Stimulated activated CD4-positive, alpha-beta T cell treated with anti-CD3 and anti-CD28 coated beads, Interleukin-2, amount 100 ng/mL, for 48 hours (primary cell): ENCODE data around the gene SEC61B.
A peak's percentile ranks its signal among the peaks of the same experiment; 100 is the strongest.

ENCODE experiments used
- DNase-seq, 2 donors: peaks; one replicate each; pipeline ENCODE4 v3.0.0-alpha.2; 2020

SEC61B gene

DNA sequence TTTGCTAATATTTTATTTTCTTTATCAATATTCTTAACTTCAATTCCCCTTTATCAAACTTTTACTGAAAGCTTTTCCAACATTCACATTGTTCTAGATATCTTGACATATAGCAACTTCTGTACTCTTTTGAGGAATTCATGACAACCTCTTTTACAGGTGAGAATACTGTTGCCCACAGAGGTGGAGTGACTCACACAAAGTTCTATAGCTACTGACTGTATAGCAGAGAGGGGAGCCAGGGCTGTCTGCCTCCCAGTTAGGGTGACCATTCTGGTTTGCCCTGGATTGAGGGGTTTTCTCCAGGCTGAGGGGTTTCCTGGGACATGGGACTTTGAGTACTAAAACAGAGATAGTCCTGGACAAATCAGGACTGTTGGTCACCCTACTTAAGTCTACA, 16.2 kb downstream of the SEC61B start:
- no peak for DNase-seq

DNA sequence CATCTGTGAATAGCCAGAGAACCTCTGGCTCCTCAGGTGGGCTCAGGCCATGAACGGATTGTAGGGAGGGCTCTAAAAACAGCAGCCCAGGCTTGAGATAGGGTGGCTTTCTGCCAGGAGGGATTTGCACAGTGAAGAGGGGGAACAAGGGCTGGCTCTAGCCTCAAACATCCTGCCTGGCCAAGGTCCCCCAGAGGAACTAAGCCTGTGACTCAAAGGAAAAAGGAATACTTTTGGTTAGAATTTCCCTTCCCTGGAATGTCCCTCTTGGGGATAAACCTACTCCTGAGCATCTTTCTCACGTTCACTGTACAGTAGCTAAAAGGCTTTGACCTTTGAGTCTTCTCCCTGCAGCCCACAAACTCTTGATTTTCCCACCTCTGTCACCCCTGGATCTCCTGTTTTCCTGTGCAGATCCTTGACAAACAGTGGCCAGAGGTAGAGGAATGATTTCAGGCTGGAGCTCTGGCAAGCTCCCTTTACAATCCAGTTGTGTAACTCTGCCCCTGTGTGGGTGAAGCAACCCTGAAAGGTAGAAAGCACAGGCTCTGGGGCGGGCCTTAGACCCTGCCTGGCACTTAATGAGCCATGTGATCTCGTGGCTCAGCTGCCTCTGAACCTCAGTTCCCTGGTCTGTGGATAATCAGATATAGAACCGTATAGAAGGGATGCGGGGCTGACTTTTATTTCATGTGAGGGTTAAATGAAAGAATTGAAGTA, 17.4 kb downstream of the SEC61B start:
- no peak for DNase-seq

DNA sequence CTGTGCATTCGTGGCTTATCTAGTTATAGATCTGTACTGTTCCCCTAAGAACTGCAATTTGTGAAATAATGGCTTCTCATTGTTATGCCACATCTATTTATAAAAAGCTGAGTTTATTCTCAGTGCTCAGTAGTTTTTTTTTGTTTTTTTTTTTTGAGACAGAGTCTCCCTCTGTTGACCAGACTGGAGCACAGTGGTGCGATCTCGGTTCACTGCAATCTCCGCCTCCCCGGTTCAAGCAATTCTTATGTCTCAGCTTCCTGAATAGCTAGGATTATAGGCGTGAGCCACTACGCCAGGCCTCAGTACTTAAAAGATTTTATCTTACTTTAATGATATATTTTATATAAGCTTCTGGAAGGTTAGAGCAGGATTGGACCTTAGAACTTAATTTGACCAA, 19.0 kb downstream of the SEC61B start:
- DNase-seq: no peak

DNA sequence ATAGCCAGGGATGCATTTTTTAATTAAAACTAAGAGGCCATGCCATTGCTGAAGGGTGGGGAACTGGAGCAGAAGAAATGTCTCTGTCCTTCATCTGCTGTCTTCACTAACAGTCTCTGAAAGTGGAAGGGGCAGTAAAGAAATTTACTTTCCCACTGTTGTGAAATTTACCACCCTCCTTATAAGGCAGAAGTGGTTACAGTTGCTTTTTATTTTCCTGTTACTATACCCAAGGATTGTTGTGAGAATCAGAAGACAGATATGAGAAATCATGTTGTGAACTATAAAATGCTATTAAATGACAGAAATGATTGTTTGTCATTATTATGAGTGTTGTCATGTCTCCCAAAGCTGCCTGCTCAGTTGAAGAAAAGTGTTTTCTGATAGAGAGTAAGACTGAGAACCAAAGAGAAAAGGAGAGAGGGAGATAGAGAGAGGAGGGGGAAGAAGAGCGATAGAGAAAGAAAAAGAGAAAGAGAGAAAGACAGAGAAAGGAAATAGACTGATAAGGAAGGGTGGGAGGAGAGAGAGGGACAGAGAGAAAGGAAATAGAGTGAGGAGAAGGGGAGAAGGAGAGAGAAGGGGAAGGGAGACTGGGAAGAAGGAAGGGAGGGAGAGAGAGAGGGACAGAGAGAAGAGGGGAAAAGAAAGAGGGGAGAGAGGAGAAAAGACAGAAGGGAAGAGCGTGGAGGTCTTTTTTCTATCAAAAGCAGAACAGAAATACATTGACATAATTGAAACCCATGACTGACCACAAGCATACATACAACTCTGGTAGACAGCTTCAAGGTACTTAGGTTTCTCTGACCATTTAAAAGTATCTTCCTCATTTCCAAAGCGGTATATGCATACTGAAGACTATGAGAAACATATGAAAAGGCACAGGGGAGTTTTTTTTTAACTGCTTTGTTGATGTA, 22.5 kb downstream of the SEC61B start:
- DNase-seq: no peak

DNA sequence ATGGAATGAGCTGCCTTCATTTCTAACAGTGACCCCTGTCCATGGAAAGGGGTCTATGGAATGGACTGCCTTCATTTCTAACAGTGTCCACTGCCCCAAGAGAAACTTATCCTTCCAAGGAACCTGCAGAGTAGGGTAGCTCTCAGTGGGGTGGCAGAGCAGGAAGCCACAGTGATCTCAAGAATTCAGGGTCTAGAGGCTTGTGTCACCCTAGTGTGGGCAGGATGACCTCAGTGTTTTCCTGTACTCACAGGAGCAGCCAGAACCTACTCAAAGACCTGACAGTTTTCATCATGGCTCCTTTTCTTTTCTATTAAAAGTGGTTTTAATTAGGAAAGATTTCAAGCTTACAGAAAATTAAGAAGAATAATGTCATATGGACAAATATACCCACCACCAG, 27.5 kb downstream of the SEC61B start:
- DNase-seq: no peak

DNA sequence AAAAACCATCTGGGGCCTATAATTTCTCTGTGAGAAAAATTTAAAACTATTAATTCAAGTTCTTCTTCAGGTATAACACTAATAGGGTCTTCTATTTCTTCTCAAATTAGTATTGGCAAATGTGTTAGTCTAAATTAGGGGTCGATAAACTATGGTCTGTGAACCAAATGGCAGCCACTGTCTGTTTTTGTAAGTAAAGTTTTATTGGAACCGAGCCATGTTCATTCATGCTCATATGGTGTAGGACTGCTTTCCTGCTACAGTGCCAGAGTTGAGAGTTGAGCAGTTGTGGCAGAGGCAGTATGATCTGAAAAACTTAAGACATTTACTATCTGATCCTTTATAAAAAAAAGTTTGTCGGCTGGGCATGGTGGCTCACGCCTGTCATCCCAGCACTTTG, 29.1 kb downstream of the SEC61B start:
- no peak for DNase-seq

DNA sequence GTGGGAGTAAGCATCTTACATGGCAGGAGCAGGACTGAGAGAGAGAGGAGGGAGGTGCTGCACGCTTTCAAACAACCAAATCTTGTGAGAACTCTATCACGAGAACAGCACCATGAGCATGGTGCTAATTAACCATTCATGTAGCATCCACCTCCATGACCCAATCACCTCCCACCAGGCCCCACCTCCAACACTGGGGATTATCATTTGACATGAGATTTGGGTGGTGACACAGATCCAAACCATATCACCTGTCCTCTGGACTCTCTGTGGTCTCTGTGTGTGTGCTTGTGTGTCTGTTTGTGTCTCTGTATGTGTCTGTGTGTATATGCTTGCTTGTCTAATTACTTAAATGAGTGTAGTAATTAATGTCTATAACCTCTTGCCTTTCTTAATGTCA, 31.1 kb downstream of the SEC61B start:
- no peak for DNase-seq

DNA sequence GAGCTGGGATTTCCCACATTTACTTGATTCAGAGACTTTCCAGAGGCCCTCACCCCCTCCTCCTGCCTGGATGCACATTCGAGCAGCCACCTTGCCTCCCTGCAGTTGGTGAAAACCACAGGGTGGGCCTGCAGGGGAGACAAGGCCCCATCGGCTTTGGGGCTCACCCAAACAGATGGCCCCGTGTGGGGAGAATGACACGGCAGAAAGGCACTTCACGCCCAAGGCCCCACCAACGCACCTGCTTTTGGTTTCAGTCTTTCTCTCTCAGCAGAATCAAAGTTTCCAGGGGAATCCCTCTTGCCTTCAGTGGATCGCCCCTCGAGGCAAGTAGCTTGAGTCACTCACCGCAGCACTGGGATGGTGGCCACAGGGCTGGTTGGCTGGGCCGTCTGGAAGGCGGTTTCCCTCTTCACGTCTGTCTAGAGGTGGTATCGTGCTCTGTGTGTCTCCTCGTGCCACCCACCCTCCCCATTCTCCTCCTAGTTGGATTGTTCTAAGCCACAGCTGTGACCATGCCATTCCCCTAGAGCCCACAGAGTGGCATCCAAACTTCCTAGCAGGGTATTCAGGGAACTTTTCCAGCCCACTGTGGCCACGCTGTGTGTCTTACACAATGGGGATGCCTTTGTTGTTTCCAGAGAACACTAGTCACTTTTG, 31.8 kb downstream of the SEC61B start:
- peak; percentile 74 to 78 for DNase-seq

DNA sequence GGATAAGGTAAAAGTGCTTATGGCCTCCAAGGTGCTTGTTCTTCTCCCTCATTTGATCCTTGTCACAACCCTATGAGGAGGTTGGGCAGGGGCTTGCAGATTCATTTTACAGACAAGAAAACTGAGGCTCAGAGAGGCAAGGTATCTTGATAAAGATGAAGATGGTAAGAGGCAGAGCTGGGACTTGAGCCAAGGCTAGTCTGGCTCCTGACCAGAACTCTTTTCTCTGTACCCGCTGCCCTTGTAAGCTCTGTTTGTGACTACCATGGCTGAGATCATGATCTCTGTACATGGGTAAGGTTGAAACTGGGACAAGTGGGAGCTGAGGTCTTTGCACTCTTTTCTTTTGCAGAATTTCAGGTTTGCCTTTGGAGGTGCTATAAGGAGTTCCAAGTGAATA, 33.6 kb downstream of the SEC61B start:
- DNase-seq: no peak

DNA sequence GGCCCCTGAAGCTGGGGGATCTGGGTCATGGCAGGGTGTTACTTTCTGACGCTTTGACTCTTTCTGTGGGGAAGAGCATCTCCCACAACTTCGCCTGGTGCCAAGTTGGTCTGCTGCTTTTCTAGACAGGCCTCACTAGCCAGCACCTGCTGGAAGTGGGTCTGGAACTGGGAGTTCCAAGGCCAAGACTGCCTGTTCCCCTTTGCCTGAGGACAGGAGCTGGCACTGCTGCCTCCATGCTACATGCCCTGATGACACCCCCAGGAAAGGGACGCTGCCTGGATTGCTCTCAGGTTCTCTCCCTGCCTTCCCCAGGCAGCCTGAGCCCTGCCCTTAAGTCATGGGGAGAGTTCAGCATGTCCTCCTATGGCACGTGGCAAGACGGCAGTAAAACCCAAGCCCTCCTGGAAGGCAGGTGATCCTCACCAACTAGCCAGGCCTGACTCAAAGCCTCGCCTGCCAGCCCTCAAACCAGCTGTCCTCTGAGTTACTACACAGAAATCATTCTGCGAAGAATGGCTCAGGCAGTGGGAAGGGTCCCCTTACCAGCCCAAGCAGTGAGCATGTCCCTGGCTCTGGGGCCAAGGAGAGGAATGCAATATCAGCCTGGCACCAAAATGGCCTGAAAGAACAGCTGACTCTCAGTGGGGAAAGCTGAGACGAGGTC, 35.8 kb downstream of the SEC61B start:
- DNase-seq: no peak

DNA sequence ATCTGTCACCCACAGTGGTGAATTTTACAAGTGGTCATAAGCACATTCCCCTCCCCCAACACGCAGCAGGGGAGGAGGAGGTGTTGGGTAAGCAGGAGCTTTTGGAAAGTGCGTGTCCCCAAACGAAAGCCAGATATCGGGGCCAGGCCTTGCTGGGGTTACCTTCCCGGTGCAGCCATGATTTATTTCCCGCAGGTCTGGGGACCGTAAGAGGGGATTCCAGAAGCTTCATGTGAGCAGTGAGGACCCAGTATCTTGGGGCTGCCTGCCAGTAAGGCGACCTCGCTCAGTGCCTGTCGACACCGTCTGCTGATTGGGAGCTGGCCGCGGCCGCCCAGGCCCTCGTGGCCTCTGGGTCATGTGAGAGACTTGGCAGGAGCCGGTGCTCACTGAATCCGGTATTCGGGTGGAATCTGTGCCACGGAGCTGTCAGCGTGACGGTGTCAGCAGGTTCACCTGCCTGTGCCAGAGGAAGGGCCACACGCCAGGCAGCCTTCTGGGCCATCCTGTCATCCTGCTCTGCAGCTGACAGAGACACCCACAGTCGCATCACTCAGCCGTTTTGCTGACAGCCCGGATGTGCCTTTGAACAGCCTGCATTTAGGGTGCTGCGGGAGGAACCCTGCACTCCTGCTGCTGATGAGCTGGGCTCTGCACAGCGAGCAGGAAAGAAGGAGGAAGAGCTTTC, 37.3 kb downstream of the SEC61B start:
- DNase-seq: no peak

DNA sequence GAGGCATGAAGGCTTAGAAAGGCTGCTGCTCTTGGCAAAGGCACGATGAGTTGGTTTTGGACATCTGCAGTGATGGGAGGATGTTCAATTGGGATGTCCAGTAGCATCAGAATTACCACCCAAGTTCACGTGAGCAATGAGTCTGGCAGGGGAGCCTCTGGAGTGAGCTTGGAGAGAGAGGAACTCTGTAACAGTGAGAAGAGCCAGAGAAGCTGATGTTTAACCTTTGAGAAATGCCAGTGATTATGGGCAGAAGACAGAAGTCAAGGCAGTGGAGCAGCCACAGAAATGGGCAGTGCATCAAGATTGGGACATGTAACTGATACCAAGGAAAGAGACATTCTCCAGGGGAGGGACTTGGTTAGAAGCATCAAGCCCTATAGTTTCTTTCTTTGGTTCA, 39.8 kb downstream of the SEC61B start:
- DNase-seq: no peak

DNA sequence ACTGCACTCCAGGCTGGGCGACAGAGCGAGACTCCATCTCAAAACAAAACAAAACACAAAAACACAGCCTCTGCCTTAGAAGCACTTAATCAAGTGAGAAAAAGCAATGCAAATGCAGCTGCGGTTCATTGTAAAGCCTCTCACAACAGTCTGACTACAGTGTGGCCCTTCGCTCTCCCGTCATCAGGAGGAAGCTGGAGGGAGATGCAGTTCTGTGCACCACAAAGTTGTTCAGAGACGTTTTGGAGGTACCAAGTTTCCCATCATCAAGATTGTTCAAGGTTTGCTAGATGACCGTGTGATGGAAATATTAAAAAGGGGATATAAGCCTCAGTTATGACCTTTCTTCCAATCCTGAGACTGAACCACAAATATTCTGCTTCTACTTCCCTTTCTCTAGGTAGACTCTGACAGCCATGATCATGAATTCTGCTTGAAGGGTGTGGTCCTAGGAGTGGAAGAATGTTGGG, 40.9 kb downstream of the SEC61B start:
- no peak for DNase-seq

DNA sequence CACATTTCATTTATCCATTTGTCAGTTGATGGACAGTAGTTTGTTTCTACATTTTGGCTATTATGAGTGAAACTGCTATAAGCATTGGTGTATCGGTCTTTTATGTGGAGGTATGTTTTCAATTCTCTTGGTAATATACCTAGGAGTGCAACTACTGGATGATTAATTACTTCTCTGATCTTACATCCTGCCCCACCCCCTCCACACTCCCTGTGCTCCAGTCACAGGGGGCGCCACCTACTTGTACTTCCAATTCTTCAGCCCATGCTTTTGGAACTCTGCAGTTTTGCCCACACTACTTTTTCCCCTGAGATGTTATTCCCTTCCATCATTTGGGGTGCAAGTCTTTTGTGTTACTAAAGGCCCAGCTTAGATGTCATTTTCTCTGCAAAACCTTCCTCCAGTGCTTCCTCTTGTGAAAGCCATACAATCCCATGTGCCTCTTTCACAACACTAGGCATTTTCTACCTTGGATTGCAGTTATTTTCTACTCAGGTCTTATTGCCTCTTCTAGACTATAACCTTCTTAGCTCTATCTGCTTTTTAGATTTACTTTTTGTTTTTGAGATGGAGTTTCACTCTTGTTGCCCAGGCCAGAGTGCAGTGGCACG, 42.1 kb downstream of the SEC61B start:
- DNase-seq: no peak

DNA sequence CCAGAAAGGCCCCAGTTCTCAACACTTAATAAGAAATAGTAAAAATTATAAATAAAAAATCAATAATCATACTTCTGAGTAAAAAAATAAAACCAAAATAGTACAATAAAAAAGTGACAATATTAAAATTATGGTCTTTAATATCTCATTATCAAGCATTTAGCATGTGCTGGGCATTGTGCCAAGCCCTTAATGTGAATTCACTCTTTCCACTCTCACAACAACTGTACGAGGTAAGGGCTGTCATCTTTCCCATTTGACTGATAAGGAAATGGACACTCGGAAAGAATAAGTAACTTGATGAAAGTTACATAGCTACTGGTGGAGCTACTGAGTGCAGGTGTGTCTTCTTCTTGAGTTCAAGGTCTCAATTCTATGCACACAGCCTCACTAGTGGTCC, 43.6 kb downstream of the SEC61B start:
- no peak for DNase-seq

DNA sequence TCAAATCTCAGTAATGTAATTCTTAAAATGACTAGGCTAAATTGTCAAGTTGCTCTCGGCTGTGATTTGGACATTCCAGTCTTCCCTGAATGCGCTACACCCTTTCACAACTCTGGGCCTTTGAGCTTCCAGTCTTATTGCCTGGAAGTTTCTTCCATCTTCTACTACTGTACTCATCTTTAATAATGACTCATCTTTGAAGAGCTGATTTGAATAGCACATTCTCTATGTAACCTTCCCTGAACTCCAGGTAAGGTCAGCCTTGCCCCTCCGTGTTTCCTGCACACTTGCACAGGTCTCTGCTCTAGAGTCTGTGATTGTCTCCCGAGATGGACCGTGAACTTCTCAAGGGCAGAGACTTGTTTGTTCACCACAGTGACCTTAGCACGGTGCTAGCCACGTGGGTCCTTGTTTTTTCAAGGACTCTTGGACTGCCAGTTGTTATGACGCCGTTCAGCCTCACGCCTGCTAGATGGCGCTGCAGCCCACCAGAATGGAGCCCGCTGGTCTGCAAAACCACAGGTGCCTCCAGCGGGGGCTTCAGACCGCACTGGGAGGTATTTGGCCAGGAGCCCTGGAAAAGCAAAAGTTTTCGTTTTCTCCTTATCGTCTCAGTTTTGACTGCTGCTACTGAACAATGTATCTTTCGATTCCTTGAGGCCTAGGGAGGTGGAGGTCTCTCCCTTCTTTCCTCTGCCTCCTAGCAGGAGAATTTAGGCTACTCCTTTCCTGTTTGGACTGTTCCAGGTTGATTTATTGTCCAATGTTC, 44.4 kb downstream of the SEC61B start:
- peak; percentile 65 to 66 for DNase-seq

DNA sequence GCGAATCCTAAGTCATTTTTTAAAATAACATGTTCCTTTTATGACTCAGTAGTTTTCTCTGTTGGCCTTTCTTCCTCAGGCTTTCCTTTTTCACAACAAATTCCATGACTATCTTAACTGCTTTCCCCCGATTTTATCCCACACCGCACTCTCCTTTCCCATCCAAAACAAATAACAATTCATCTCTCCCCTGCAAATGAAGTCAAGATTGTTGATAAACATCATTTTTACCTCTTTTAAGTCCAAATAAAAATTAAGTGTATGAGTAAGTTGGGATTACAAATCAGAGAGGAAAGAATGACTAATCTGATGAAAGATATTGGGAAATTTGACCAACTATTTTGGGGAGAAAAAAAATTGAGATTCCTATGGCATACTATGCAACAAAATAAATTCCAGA, 47.3 kb downstream of the SEC61B start:
- DNase-seq: no peak

DNA sequence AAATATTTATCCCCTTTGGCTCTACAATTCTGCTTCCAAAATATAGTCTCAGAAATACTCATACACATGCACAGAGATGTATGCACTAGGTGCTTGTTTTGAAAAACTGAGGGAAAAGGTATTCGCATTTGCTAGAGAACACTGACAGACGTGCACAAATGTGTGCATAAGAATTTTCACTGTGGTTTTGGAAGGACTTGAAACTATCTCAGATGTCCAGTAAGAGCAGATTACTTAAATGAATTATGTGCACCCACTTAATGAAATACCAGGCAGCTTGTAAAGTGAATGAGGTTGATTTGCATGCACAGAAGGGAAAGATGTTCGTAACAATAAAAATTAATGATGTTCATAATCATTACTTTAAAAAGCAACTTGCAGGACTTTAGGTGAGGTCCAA, 48.4 kb downstream of the SEC61B start:
- DNase-seq: no peak

DNA sequence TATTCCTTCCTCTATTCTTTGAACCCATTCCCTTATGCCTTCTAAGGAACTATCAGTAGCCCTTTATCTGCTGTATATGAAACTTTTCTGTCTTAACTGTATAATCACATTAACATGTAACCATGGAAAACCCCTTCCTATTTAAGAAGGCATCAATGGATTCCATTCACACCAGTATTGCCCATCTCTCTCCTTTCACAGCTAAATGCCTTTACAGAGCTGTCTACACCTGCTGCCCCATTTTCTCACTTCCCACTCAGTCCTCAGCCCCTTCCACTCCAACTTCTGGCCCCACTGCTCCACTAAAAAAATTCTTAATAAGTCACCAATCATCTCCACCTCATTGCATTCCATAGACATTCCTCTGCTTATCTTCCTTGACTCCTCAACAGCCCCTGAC, 50.8 kb downstream of the SEC61B start:
- DNase-seq: no peak

DNA sequence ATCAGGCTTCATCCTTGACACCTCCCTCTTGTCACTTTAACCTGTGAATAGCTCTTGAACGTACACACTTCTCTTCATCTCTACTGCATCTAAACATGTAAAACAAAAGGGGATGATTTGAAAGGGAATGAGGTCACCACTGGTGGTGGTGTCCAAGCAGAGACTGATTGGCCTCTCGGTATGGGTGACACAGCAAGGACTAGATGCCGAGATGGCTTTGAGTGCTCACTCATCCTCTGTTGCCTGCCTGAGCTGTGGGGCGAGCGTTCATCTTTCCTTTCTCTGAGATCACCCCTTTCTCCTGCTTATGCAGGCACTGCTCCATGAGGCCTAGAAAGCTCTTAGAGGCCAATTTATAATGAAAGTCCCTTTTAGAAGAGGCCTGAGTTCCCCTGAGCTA, 51.9 kb downstream of the SEC61B start:
- no peak for DNase-seq

DNA sequence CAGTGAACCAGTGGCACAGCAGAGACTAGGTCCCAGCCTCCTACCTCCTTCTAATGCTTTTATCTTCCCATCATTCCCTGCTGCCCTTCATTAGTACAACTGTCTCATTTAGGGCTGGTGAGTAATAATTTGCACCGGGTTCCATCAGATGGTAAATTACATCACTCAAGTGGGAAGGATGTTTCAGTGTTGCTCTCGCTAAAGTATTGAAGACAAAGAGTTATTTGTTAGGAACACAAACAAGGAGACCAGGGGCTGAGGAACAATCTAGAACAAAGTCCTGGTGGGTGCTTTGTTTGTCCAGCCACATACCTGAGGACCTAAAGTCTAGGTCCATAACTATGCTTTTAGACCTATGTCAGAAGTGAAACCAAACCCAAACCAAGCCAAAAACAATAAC, 52.4 kb downstream of the SEC61B start:
- no peak for DNase-seq
